ENCODE measurements around the gene PRKAR2B. TPM values are rescaled to one million over a fixed set of nuclear protein-coding genes. Genes with fewer than 3 reads are reported as not detected.

Gene PRKAR2B
- polyA plus RNA-seq, 3 donors, result 2.5 to 5.6 (median 3.5) TPM

DNA sequence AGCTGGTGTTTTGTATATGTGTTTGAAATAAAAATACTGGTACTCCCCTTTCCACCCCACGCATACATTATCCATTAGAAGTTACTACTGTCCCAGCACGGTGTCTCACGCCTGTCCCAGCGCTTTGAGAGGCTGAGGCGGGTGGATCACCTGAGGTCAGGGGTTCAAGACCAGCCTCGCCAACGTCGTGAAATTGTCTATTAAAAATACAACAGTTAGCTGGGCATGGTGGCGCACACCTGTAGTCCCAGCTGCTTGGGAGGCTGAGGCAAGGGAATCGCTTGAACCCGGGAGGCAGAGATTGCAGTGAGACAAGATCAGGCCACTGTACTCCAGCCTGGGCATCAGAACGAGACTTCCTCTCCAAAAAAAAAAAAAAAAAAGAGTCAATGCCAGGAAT is 127.0 kb downstream of the PRKAR2B start:
- H3K9me3 Mint-ChIP-seq, result peaks cover 0 to 6% (median 0%) of the 10 kb centered on the region in 7 donors
- Histone ChIP-seq H3K36me3 (replicated peaks in 1 of 2; ENCODE audit: control insufficient read depth in 1 of 2, insufficient read depth in 2 of 2, low read length in 2 of 2) (peaks cover 5 to 10% of the 10 kb centered on the region in 2 donors), H3K4me1 (ENCODE audit: control insufficient read depth in 1 of 2, insufficient read depth in 2 of 2, low read length in 2 of 2) (peaks cover 14 to 27% of the 10 kb centered on the region in 2 donors), H3K79me2 (ENCODE audit: insufficient read depth, low read length) (peaks cover 70% of the 10 kb centered on the region), H4K20me1 (ENCODE audit: insufficient read depth, low read length) (peaks cover 65% of the 10 kb centered on the region), H3K27ac (ENCODE audit: low read depth in 1 of 2, low read length in 2 of 2) (no peak overlapping the region), H2AFZ (ENCODE audit: insufficient read depth, low read depth, low read length, poor library complexity, severe bottlenecking) (no peak overlapping the region), H3K4me3 (replicated peaks in 1 of 3; ENCODE audit: low read depth in 2 of 3, low read length in 3 of 3) (no peak overlapping the region), H3K27me3 (ENCODE audit: control insufficient read depth in 2 of 2, insufficient read depth in 2 of 2, low read length in 2 of 2) (no peaks in the 10 kb centered on the region), H3K4me2 (replicated peaks; ENCODE audit: extremely low read depth, low read length, poor library complexity, severe bottlenecking) (no peak overlapping the region), H3K9me3 (replicated peaks in 1 of 2; ENCODE audit: control insufficient read depth in 1 of 2, insufficient read depth in 1 of 2, low read length in 2 of 2) (no peaks in the 10 kb centered on the region), H3K9ac (ENCODE audit: insufficient read depth, low read length, poor library complexity, severe bottlenecking) (no peak overlapping the region)
- no peak for DNase-seq
- H3K27me3 Mint-ChIP-seq (ENCODE audit: low read depth in 3 of 3), result no peaks in the 10 kb centered on the region
- H3K27ac Mint-ChIP-seq, result peak overlapping the region in 2 of 7 donors; percentile 54 to 99
- TF ChIP-seq, protein P1, sequence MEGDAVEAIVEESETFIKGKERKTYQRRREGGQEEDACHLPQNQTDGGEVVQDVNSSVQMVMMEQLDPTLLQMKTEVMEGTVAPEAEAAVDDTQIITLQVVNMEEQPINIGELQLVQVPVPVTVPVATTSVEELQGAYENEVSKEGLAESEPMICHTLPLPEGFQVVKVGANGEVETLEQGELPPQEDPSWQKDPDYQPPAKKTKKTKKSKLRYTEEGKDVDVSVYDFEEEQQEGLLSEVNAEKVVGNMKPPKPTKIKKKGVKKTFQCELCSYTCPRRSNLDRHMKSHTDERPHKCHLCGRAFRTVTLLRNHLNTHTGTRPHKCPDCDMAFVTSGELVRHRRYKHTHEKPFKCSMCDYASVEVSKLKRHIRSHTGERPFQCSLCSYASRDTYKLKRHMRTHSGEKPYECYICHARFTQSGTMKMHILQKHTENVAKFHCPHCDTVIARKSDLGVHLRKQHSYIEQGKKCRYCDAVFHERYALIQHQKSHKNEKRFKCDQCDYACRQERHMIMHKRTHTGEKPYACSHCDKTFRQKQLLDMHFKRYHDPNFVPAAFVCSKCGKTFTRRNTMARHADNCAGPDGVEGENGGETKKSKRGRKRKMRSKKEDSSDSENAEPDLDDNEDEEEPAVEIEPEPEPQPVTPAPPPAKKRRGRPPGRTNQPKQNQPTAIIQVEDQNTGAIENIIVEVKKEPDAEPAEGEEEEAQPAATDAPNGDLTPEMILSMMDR (IDR thresholded peaks at IDR 0.05), result no peak
- peaks cover 12 to 13% of the 10 kb centered on the region in 2 donors for H3K36me3 Mint-ChIP-seq
- WGBS (ENCODE audit: insufficient coverage), result 95% methylated on average over 10 of the region's 12 CpGs
- no peak overlapping the region for H3K4me3 Mint-ChIP-seq
- H3K4me1 Mint-ChIP-seq, result peaks cover 30% of the 10 kb centered on the region
- intact Hi-C loops (cut with micrococcal nuclease), result no loop called here

DNA sequence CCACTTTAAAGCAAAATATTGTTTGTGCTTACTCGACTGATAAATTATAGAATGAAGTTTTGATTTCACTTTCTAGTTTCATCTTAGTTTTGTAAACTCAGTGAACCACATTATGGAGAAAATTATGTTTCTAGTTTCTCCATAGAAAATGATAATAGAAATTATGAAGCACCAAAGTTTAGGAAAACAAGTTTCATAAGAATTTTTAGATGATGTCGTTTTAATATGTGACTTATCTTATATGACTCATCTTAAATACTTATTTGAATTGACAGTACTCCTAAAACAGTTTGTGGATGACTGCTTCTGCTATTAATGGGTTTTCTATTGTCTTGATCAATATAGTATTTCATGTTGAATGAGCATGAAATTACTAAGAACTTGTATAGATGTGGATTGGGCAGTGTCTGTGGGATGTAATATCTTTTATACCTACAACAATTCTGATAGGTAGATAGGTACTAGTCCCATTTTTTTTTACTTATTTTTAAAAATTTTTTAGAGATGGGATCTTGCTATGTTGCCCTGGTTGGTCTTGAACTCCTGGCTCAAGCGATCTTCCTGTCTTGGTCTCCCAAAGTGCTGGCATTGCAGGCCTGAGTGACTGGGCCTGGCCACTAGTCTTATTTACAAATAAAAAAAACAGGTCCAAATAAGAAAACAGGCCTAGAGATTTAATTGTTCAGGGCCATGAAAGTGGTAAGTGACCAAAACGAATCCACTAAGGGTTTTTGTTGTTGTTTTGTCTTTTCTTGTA is 127.9 kb downstream of the PRKAR2B start:
- Mint-ChIP-seq H3K9me3 (peaks cover 0 to 6% (median 0%) of the 10 kb centered on the region in 7 donors), H3K4me3 (no peak overlapping the region), H3K27ac (peak overlapping the region in 2 of 7 donors; percentile 26 to 63), H3K4me1 (peaks cover 29% of the 10 kb centered on the region), H3K36me3 (peaks cover 13 to 18% of the 10 kb centered on the region in 2 donors), H3K27me3 (ENCODE audit: low read depth in 3 of 3) (no peaks in the 10 kb centered on the region)
- Histone ChIP-seq H2AFZ (ENCODE audit: insufficient read depth, low read depth, low read length, poor library complexity, severe bottlenecking) (no peak overlapping the region), H3K27ac (ENCODE audit: low read depth in 1 of 2, low read length in 2 of 2) (no peak overlapping the region), H3K4me2 (replicated peaks; ENCODE audit: extremely low read depth, low read length, poor library complexity, severe bottlenecking) (no peak overlapping the region), H3K4me3 (replicated peaks in 1 of 3; ENCODE audit: low read depth in 2 of 3, low read length in 3 of 3) (no peak overlapping the region), H3K9me3 (replicated peaks in 1 of 2; ENCODE audit: control insufficient read depth in 1 of 2, insufficient read depth in 1 of 2, low read length in 2 of 2) (no peaks in the 10 kb centered on the region), H3K79me2 (ENCODE audit: insufficient read depth, low read length) (peaks cover 79% of the 10 kb centered on the region), H3K36me3 (replicated peaks in 1 of 2; ENCODE audit: control insufficient read depth in 1 of 2, insufficient read depth in 2 of 2, low read length in 2 of 2) (peaks cover 5 to 10% of the 10 kb centered on the region in 2 donors), H3K27me3 (ENCODE audit: control insufficient read depth in 2 of 2, insufficient read depth in 2 of 2, low read length in 2 of 2) (no peaks in the 10 kb centered on the region), H4K20me1 (ENCODE audit: insufficient read depth, low read length) (peaks cover 75% of the 10 kb centered on the region), H3K4me1 (ENCODE audit: control insufficient read depth in 1 of 2, insufficient read depth in 2 of 2, low read length in 2 of 2) (peaks cover 14 to 21% of the 10 kb centered on the region in 2 donors), H3K9ac (ENCODE audit: insufficient read depth, low read length, poor library complexity, severe bottlenecking) (no peak overlapping the region)
- TF ChIP-seq, protein P1 (IDR thresholded peaks at IDR 0.05), result no peak
- intact Hi-C loops (cut with micrococcal nuclease), result no loop called here
- no peak for DNase-seq
- WGBS (ENCODE audit: insufficient coverage), result no CpG with 5 or more reads among the region's 4 CpGs

Measured in CD14-positive monocyte (primary cell).